GM12864 (cell line): ENCODE data around the gene EPB41L3.

Experiments used
- DNase-seq: peaks from one replicate; pipeline ENCODE4 v3.0.0-alpha.2; 2011; ENCODE audit warnings: low read depth
- H3K4me3 ChIP-seq: 2 replicates; pipeline ENCODE4 v1.5.1; 2011; ENCODE audit warnings: mild to moderate bottlenecking, low read depth, low read length, control low read depth
- TF ChIP-seq, protein P1 (sequence below): IDR thresholded peaks from 2 replicates; pipeline ENCODE4 v1.5.1; 2011; ENCODE audit warnings: low read depth, mild to moderate bottlenecking, moderate library complexity, low read length, control low read depth, inconsistent platforms; ENCODE audit errors: missing control alignments

EPB41L3 gene

GRCh38 chr18:5520464-5520863, 23.3 kb downstream of the EPB41L3 start:
- TF ChIP-seq, protein P1, sequence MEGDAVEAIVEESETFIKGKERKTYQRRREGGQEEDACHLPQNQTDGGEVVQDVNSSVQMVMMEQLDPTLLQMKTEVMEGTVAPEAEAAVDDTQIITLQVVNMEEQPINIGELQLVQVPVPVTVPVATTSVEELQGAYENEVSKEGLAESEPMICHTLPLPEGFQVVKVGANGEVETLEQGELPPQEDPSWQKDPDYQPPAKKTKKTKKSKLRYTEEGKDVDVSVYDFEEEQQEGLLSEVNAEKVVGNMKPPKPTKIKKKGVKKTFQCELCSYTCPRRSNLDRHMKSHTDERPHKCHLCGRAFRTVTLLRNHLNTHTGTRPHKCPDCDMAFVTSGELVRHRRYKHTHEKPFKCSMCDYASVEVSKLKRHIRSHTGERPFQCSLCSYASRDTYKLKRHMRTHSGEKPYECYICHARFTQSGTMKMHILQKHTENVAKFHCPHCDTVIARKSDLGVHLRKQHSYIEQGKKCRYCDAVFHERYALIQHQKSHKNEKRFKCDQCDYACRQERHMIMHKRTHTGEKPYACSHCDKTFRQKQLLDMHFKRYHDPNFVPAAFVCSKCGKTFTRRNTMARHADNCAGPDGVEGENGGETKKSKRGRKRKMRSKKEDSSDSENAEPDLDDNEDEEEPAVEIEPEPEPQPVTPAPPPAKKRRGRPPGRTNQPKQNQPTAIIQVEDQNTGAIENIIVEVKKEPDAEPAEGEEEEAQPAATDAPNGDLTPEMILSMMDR, result no peak
- DNase-seq, result no peak

DNA sequence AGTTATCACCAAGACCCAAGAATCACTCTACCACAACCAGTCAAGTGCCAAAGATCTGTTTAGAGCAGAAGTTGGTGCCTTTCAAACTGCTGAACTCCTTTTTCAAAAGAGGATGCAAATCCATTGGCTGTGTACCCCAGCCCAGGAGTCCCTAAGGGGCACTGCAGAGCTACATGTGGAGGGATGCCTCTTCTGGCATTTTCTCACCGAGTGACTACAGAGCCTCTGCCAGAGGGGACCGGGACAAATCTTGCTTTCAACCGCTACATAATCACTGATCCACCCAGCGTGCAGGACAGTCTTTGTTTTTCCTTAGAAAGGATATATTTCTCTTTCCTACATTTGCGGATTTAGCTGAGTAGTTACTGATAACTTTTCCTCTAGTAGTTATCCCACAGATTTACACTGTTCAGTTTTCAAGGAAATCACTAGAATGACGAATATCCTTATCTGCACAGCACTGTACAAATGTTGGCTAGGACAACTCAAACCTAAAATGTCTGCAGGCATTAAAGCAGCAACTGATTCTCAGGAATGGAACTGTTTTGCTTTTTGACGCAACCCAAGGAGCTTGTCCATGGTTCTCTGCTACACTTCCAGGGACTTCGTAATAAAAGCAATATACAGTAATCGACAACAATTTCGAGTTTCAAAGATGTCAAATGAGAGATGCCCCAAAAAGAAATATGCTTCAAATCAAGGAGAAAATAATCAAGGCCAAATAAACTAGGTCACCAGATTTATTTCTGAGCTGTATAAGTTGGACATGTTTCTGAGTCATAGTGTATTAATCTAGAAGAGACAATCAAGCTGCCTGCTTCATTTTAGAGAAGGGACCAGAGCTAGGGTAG, 24.1 kb downstream of the EPB41L3 start:
- TF ChIP-seq, protein P1, result no peak
- no peak for DNase-seq
- no peak overlapping the region for H3K4me3 ChIP-seq

More at GRCh38 chr18:5520464-5520863, 23.3 kb downstream of the EPB41L3 start:
- no peak overlapping the region for H3K4me3 ChIP-seq

GRCh38 chr18:5518899-5519371, 24.9 kb downstream of the EPB41L3 start:
- TF ChIP-seq, protein P1, result no peak
- DNase-seq, result no peak
- no peak overlapping the region for H3K4me3 ChIP-seq

GRCh38 chr18:5518179-5518770, 25.5 kb downstream of the EPB41L3 start:
- TF ChIP-seq, protein P1, result no peak
- H3K4me3 ChIP-seq, result no peak overlapping the region
- no peak for DNase-seq

DNA sequence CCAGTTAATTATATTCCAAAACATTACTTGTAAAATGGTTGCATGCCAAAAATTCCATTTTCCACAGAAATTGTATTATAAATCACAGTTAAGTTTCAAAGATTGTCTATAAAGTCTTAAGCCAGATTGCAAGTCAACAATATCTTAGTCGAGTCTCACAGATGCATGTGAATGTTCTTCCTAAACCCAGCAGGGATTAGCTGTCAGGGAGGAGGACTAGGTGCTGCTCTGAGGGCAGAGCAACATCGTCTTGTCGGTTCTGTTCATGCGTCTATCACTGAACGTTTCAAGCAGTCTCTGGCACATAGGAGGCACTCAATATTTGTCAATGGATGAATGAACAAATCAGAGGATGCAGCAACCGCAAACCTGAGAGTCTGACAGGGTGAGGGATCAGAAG, 27.0 kb downstream of the EPB41L3 start:
- H3K4me3 ChIP-seq, result no peak overlapping the region
- TF ChIP-seq, protein P1, result no peak
- DNase-seq, result no peak

GRCh38 chr18:5515011-5515784, 28.6 kb downstream of the EPB41L3 start:
- DNase-seq, result no peak
- TF ChIP-seq, protein P1, result no peak
- H3K4me3 ChIP-seq, result no peak overlapping the region
